HEK293 (cell line): ENCODE measurements around the gene COQ4.

Source experiments
- CTCF ChIA-PET: fragments of 350-600 bp; formaldehyde crosslinking; extraction: SDS; loops from one replicate; lab custom pipeline; 2021; ENCODE audit warnings: antibody characterized with exemption; lab: Yijun Ruan, JAX
- POLR2A ChIA-PET: fragments of 300-600 bp; formaldehyde crosslinking; extraction: SDS; loops from one replicate; lab custom pipeline; 2020; ENCODE audit warnings: antibody characterized with exemption, inconsistent platforms; lab: Yijun Ruan, JAX
- H3K27ac ChIP-seq: fragments of 200-500 bp; sonication (Bioruptor generic); 2 replicates; pipeline ENCODE4 v1.5.1; 2014; ENCODE audit warnings: low read depth, low read length, control low read depth, inconsistent platforms; ENCODE audit errors: extremely low read depth
- H3K36me3 ChIP-seq, 2 experiments: fragments of 200-500 bp in 1 of 2; sonication (Bioruptor generic) in 1 of 2; 1 replicate in 1 of 2; 2 replicates in 1 of 2; pipeline ENCODE4 v1.5.1; 2014 to 2017; ENCODE audit warnings: inconsistent platforms in 2 of 2, low read length in 2 of 2; ENCODE audit not compliant: control insufficient read depth in 2 of 2, insufficient read depth in 1 of 2
- H3K4me1 ChIP-seq: fragments of 200-500 bp; sonication (Bioruptor generic); 2 replicates; pipeline ENCODE4 v1.5.1; 2014; ENCODE audit warnings: mild to moderate bottlenecking, low read length, inconsistent platforms; ENCODE audit not compliant: control insufficient read depth, insufficient read depth
- H3K4me3 ChIP-seq: 2 replicates; pipeline ENCODE4 v1.5.1; 2011; ENCODE audit warnings: low read depth, mild to moderate bottlenecking, control low read depth, low read length, moderate library complexity
- H3K9me3 ChIP-seq: fragments of 200-500 bp; sonication (Bioruptor generic); 2 replicates; pipeline ENCODE4 v1.5.1; 2014; ENCODE audit warnings: low read depth, low read length, inconsistent platforms; ENCODE audit not compliant: control insufficient read depth, insufficient read depth
- CTCF ChIP-seq: fragments of 450-650 bp; formaldehyde crosslinking; IDR thresholded peaks from 2 replicates; pipeline ENCODE4 v1.5.1; 2016; ENCODE audit warnings: missing biosample characterization, missing genetic modification characterization
- MZF1 ChIP-seq: fragments of 450-650 bp; formaldehyde crosslinking; IDR thresholded peaks from 2 replicates; pipeline ENCODE4 v1.5.1; 2017; ENCODE audit warnings: missing biosample characterization, missing genetic modification characterization, borderline replicate concordance
- SCRT1 ChIP-seq: fragments of 450-650 bp; formaldehyde crosslinking; IDR thresholded peaks from 2 replicates; pipeline ENCODE4 v1.5.1; 2016; ENCODE audit warnings: missing biosample characterization, missing genetic modification characterization, borderline replicate concordance
- SCRT2 ChIP-seq: fragments of 450-650 bp; formaldehyde crosslinking; IDR thresholded peaks from 2 replicates; pipeline ENCODE4 v1.5.1; 2016; ENCODE audit warnings: missing biosample characterization, missing genetic modification characterization
- ZBTB10 ChIP-seq: fragments of 450-650 bp; formaldehyde crosslinking; IDR thresholded peaks from 2 replicates; pipeline ENCODE4 v1.5.1; 2016; ENCODE audit warnings: missing biosample characterization, missing genetic modification characterization
- ZBTB17 ChIP-seq: fragments of 450-650 bp; formaldehyde crosslinking; IDR thresholded peaks from 2 replicates; pipeline ENCODE4 v1.5.1; 2016; ENCODE audit warnings: missing biosample characterization, missing genetic modification characterization
- ZBTB20 ChIP-seq: fragments of 450-650 bp; formaldehyde crosslinking; IDR thresholded peaks from 2 replicates; pipeline ENCODE4 v1.5.1; 2016; ENCODE audit warnings: missing biosample characterization, missing genetic modification characterization
- ZBTB48 ChIP-seq: fragments of 450-650 bp; formaldehyde crosslinking; IDR thresholded peaks from 2 replicates; pipeline ENCODE4 v1.5.1; 2016; ENCODE audit warnings: missing biosample characterization, missing genetic modification characterization
- ZNF214 ChIP-seq: fragments of 450-650 bp; formaldehyde crosslinking; IDR thresholded peaks from 2 replicates; pipeline ENCODE4 v1.5.1; 2017; ENCODE audit warnings: missing biosample characterization, mild to moderate bottlenecking, missing genetic modification characterization, borderline replicate concordance
- ZNF26 ChIP-seq: fragments of 450-650 bp; formaldehyde crosslinking; IDR thresholded peaks from 2 replicates; pipeline ENCODE4 v1.5.1; 2016; ENCODE audit warnings: missing biosample characterization, missing genetic modification characterization
- ZNF335 ChIP-seq: fragments of 450-650 bp; formaldehyde crosslinking; conservative IDR thresholded peaks from 2 replicates; pipeline ENCODE4 v1.5.1; 2016; ENCODE audit warnings: missing biosample characterization, missing genetic modification characterization
- ZNF391 ChIP-seq: fragments of 450-650 bp; formaldehyde crosslinking; IDR thresholded peaks from 2 replicates; pipeline ENCODE4 v1.5.1; 2016; ENCODE audit warnings: low read depth, missing biosample characterization, missing genetic modification characterization, borderline replicate concordance
- ZNF398 ChIP-seq: fragments of 450-650 bp; formaldehyde crosslinking; IDR thresholded peaks from 2 replicates; pipeline ENCODE4 v1.5.1; 2017; ENCODE audit warnings: missing biosample characterization, missing genetic modification characterization
- ZNF426 ChIP-seq: fragments of 450-650 bp; formaldehyde crosslinking; IDR thresholded peaks from 2 replicates; pipeline ENCODE4 v1.5.1; 2017; ENCODE audit warnings: missing biosample characterization, missing genetic modification characterization, mild to moderate bottlenecking, inconsistent platforms, moderate library complexity
- ZNF501 ChIP-seq: fragments of 450-650 bp; formaldehyde crosslinking; IDR thresholded peaks from 2 replicates; pipeline ENCODE4 v1.5.1; 2016; ENCODE audit warnings: missing biosample characterization, missing genetic modification characterization
- ZNF600 ChIP-seq: fragments of 450-650 bp; formaldehyde crosslinking; IDR thresholded peaks from 2 replicates; pipeline ENCODE4 v1.5.1; 2016; ENCODE audit warnings: missing biosample characterization, missing genetic modification characterization
- ZNF692 ChIP-seq: fragments of 450-650 bp; formaldehyde crosslinking; IDR thresholded peaks from 2 replicates; pipeline ENCODE4 v1.5.1; 2016; ENCODE audit warnings: missing biosample characterization, missing genetic modification characterization
- ZNF704 ChIP-seq: fragments of 450-650 bp; formaldehyde crosslinking; IDR thresholded peaks from 2 replicates; pipeline ENCODE4 v1.5.1; 2016; ENCODE audit warnings: missing biosample characterization, missing genetic modification characterization
- ZNF76 ChIP-seq: fragments of 450-650 bp; formaldehyde crosslinking; IDR thresholded peaks from 2 replicates; pipeline ENCODE4; 2016; ENCODE audit warnings: low read depth, missing biosample characterization, missing genetic modification characterization, borderline replicate concordance

The COQ4 gene

GRCh38 chr9:128276008-128276573 is 46.5 kb upstream of the COQ4 start, which contains the start of gene SWI5 (continued):
- TF ChIP-seq SCRT2 (tag by site-specific recombination) (peak; percentile 94), ZNF391 (tag by site-specific recombination) (peak; percentile 39; the same call in 1 of the 2 replicates), SCRT1 (tag by site-specific recombination) (peak; percentile 91), ZBTB20 (tag by site-specific recombination) (no peak)

GRCh38 chr9:128276574-128277270 is 45.9 kb upstream of the COQ4 start:
- H3K4me1 ChIP-seq, result no peaks in the 10 kb centered on the region
- H3K4me3 ChIP-seq, result peak overlapping the region; percentile 82
- POLR2A ChIA-PET, result interaction anchor here (0.6 to 1.9 kb wide), 16 partner anchors 11 to 179 kb away, joined by 3 to 23 read pairs (median 6); partner anchors contain the start of genes CERCAM, CIZ1, ODF2 and SLC27A4
- CTCF ChIA-PET, result interaction anchor here (0.5 to 0.9 kb wide), 2 partner anchors 22 to 1154 kb away, joined by 3 to 9 read pairs; no protein-coding TSS in a partner anchor
- H3K27ac ChIP-seq, result peak overlapping the region; percentile 44; the same call in 1 of the 2 replicates
- no peaks in the 10 kb centered on the region for H3K9me3 ChIP-seq
- H3K36me3 ChIP-seq, result peaks cover 0 to 15% of the 10 kb centered on the region in 2 experiments; a peak in 1 of 3 replicates
- peak; percentile 50 for TF ChIP-seq ZNF600 (tag by site-specific recombination)
- TF ChIP-seq ZNF704 (tag by site-specific recombination), result no peak
- no peak for TF ChIP-seq ZNF214 (tag by site-specific recombination)
- peak; percentile 63; the same call in 1 of the 2 replicates for TF ChIP-seq ZBTB10 (tag by site-specific recombination)
- TF ChIP-seq ZNF398 (tag by site-specific recombination), result peak; percentile 54
- TF ChIP-seq ZBTB48 (tag by site-specific recombination), result 0 out of 2 replicates have a peak, but pooled peaks have one; percentile 38
- TF ChIP-seq ZNF692 (tag by site-specific recombination), result peak; percentile 63; the same call in 1 of the 2 replicates
- no peak for TF ChIP-seq ZNF426 (tag by site-specific recombination)
- TF ChIP-seq ZNF501 (tag by site-specific recombination), result 0 out of 2 replicates have a peak, but pooled peaks have one; percentile 44
- no peak for TF ChIP-seq CTCF (tag by site-specific recombination)
- no peak for TF ChIP-seq ZNF26 (tag by site-specific recombination)
- TF ChIP-seq ZNF76 (tag by site-specific recombination), result peak; percentile 47
- TF ChIP-seq MZF1 (tag by site-specific recombination), result peak; percentile 56; the same call in 1 of the 2 replicates
- peak; percentile 38; the same call in 1 of the 2 replicates for TF ChIP-seq ZBTB20 (tag by site-specific recombination)
- 0 out of 2 replicates have a peak, but pooled peaks have one; percentile 12 for TF ChIP-seq ZBTB17
- TF ChIP-seq ZNF335 (tag by site-specific recombination), result peak; percentile 48; the same call in 1 of the 2 replicates
